GM12875 (cell line): ENCODE data around the gene CHST9.
"Not testable (repeated sequence)": the region's sequence is repeated elsewhere in the genome, so short reads cannot be mapped to it uniquely, and the experiment has no call there.

Experiments used
- H3K4me3 ChIP-seq: one replicate; pipeline ENCODE4 v1.5.1; 2011; ENCODE audit warnings: low read depth, low read length, control low read depth
- TF ChIP-seq, protein P1 (sequence below): IDR thresholded peaks from 2 replicates; pipeline ENCODE4 v1.5.1; 2011; ENCODE audit warnings: low read depth, mild to moderate bottlenecking, control low read depth, inconsistent platforms, low read length, moderate library complexity, borderline replicate concordance; ENCODE audit not compliant: insufficient read depth

The CHST9 gene

DNA sequence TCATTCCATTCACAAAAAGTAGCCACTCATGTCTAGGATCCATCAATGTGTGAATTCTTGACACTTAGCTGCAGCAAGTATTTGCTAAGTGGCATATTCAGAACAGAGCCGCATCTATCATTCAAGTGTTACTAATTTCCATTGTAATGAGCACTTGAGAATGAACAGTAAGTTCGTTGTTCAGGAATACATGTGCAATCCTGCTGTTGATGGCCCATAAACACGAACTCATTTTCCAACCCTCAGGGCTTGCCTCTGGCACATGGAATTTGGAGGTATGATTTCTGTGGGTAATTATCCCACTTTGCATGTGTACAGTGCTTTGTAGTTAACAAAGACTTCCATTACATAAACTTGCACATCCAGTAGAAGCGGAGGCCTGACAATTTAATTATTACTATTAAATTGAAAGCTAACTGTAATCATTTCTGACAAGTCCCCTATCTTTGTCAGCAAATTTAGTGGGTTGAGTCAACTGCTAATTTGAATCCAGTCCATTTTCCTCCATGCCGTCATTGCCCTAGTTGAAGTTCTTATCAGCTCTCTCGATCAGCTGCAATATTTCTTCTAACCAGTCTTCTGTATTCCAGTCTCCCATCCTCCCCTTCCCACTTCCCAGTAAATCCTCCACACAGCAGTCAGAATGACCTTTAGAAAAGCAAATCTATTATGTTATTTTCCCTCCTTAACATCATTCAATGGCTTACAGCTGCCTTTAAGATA, 203.6 kb downstream of the CHST9 start:
- TF ChIP-seq, protein P1, sequence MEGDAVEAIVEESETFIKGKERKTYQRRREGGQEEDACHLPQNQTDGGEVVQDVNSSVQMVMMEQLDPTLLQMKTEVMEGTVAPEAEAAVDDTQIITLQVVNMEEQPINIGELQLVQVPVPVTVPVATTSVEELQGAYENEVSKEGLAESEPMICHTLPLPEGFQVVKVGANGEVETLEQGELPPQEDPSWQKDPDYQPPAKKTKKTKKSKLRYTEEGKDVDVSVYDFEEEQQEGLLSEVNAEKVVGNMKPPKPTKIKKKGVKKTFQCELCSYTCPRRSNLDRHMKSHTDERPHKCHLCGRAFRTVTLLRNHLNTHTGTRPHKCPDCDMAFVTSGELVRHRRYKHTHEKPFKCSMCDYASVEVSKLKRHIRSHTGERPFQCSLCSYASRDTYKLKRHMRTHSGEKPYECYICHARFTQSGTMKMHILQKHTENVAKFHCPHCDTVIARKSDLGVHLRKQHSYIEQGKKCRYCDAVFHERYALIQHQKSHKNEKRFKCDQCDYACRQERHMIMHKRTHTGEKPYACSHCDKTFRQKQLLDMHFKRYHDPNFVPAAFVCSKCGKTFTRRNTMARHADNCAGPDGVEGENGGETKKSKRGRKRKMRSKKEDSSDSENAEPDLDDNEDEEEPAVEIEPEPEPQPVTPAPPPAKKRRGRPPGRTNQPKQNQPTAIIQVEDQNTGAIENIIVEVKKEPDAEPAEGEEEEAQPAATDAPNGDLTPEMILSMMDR = no peak
- no peak overlapping the region for H3K4me3 ChIP-seq

DNA sequence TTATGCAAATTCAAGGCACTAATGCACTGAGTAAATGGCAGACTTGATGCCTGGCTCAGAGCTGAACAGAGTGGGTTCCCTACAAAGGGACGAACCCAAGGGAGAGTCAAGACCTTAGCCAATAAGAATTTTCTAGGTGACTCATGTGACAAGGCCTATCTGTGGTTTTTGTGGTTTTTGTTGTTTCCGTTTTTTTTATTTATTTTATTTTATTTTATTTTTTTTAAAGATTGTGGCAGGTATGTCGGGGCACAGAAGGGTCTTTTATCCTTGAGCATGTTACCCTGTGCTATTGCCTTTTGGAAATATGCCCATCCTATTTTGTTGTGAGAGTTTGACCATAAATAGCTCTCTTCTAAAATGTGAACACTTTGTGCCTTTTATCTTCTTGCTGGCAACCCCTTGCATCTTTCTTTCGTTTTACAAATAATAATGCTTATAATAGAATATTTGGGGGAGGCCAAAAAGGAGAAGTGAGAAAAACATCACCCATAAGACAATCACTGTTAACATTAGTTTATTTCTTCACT, 206.2 kb downstream of the CHST9 start:
- no peak overlapping the region for H3K4me3 ChIP-seq
- TF ChIP-seq, protein P1 = no peak

- no peak overlapping the region for H3K4me3 ChIP-seq
- TF ChIP-seq, protein P1 = no peak
Measured at GRCh38 chr18:26977781-26978180, 207.3 kb downstream of the CHST9 start.

- no peak overlapping the region for H3K4me3 ChIP-seq
- TF ChIP-seq, protein P1 = no peak
Measured at GRCh38 chr18:26976206-26976605, 208.9 kb downstream of the CHST9 start.

- not testable (repeated sequence) for H3K4me3 ChIP-seq
Measured at GRCh38 chr18:26972549-26972948, 212.6 kb downstream of the CHST9 start.

DNA sequence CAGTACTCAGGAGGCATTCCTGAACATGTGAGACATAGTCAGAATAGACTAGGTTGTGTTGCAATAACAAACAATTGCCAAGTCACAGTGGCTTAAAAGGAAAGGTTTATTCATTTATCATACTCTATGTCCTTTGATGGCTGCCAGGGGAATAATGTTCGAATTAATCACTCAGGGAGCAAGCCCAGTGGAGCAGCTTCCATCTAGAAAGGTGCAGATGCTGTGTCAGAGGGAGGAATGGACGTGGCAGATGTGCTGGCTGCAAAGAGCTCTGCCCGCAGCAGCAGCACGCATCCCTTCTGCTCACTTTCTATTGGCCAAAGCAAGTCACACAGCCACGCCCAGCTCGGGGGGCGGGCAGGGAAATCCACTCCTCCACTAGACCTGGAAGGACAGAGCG, 213.7 kb downstream of the CHST9 start:
- no peak overlapping the region for H3K4me3 ChIP-seq
- TF ChIP-seq, protein P1 = no peak

- TF ChIP-seq, protein P1 = no peak
- H3K4me3 ChIP-seq = no peak overlapping the region
Measured at GRCh38 chr18:26970637-26971036, 214.5 kb downstream of the CHST9 start.
